ENCODE data around the gene ICAM5. TPM values are rescaled to one million over a fixed set of nuclear protein-coding genes. Genes with fewer than 3 reads are reported as not detected.
A peak's percentile ranks its signal among the peaks of the same experiment; 100 is the strongest.

ICAM5 gene
- total and polyA plus RNA-seq, 9 of the 15 experiments (the other 6 are each of a cell fraction or from before 2014, with no cell fraction given): 0.10 to 114 (median 13.7) TPM

DNA sequence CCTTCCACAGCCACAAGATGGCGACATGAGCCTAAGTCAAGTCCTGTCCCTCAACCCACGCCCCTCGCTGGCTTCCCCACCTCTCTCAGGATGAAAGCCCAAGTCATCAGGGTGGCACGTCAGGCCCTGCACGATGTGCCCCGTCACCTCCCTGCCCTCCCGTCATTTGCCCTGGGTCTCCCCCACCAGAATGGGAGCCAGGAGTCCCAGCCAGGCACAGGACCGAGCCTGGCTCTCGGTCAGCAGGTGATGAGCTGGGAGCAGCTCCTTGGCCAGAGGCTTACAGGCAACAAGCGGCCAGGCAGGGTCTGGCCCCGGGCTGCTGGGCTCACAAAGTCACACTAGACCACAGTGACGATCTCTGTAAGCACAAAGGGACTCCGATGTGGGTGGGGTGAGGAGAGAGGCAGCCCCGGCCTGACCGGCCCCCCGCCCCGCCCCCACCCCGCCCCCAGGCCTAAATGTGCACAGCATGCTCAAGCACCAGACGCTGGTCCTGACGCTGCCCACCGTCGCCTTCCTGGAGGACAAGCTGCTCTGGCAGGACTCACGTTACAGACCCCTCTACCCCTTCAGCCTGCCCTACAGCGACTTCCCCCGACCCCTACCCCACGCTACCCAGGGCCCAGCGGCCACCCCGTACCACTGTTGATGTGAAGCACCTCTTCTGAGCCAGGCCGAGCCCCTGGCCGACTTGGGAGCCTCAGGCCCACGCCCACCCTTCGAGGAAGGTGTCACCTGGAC lies 30.4 kb upstream of the ICAM5 start (continued):
- TF ChIP-seq, protein P1, sequence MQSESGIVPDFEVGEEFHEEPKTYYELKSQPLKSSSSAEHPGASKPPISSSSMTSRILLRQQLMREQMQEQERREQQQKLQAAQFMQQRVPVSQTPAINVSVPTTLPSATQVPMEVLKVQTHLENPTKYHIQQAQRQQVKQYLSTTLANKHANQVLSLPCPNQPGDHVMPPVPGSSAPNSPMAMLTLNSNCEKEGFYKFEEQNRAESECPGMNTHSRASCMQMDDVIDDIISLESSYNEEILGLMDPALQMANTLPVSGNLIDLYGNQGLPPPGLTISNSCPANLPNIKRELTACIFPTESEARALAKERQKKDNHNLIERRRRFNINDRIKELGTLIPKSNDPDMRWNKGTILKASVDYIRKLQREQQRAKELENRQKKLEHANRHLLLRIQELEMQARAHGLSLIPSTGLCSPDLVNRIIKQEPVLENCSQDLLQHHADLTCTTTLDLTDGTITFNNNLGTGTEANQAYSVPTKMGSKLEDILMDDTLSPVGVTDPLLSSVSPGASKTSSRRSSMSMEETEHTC (IDR thresholded peaks at IDR 0.05): no peak
- no peak for TF ChIP-seq ZNF41 (CRISPR knock-in tag; conservative IDR thresholded peaks at IDR 0.05)
- TF ChIP-seq XRCC5 (IDR thresholded peaks at IDR 0.05; ENCODE audit: low read depth, low read length): peak; percentile 70; the same call in 1 of the 2 replicates
- TF ChIP-seq, protein P2, sequence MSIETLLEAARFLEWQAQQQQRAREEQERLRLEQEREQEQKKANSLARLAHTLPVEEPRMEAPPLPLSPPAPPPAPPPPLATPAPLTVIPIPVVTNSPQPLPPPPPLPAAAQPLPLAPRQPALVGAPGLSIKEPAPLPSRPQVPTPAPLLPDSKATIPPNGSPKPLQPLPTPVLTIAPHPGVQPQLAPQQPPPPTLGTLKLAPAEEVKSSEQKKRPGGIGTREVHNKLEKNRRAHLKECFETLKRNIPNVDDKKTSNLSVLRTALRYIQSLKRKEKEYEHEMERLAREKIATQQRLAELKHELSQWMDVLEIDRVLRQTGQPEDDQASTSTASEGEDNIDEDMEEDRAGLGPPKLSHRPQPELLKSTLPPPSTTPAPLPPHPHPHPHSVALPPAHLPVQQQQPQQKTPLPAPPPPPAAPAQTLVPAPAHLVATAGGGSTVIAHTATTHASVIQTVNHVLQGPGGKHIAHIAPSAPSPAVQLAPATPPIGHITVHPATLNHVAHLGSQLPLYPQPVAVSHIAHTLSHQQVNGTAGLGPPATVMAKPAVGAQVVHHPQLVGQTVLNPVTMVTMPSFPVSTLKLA (conservative IDR thresholded peaks at IDR 0.05): no peak
- no peak for TF ChIP-seq TAF1 (IDR thresholded peaks at IDR 0.05; ENCODE audit: control insufficient read depth, extremely low read depth, insufficient read depth, low read length, severe bottlenecking)
- no peak for TF ChIP-seq ZNF445 (CRISPR knock-in tag; IDR thresholded peaks at IDR 0.05; ENCODE audit: low read depth)
- no peak for TF ChIP-seq ZSCAN32 (CRISPR knock-in tag; IDR thresholded peaks at IDR 0.05)
- no peak for TF ChIP-seq ZBED1 (IDR thresholded peaks at IDR 0.05)
- TF ChIP-seq RAD51 (IDR thresholded peaks at IDR 0.05; ENCODE audit: borderline replicate concordance, low read depth): no peak
- TF ChIP-seq ARID2 (IDR thresholded peaks at IDR 0.05): peak; percentile 64; the same call in 1 of the 2 replicates
- TF ChIP-seq, protein P3, sequence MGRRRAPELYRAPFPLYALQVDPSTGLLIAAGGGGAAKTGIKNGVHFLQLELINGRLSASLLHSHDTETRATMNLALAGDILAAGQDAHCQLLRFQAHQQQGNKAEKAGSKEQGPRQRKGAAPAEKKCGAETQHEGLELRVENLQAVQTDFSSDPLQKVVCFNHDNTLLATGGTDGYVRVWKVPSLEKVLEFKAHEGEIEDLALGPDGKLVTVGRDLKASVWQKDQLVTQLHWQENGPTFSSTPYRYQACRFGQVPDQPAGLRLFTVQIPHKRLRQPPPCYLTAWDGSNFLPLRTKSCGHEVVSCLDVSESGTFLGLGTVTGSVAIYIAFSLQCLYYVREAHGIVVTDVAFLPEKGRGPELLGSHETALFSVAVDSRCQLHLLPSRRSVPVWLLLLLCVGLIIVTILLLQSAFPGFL (CRISPR knock-in tag; IDR thresholded peaks at IDR 0.05): no peak
- TF ChIP-seq ESRRA (IDR thresholded peaks at IDR 0.05; ENCODE audit: borderline replicate concordance, low read depth): peak; percentile 62
- TF ChIP-seq HDAC2 (IDR thresholded peaks at IDR 0.05): no peak
- no peak for TF ChIP-seq ZNF408 (CRISPR knock-in tag; IDR thresholded peaks at IDR 0.05; ENCODE audit: low read depth)
- TF ChIP-seq ZNF778 (CRISPR knock-in tag; IDR thresholded peaks at IDR 0.05): no peak
- TF ChIP-seq HDGF (IDR thresholded peaks at IDR 0.05): peak; percentile 72; the same call in 1 of the 2 replicates
- TF ChIP-seq, protein P4, sequence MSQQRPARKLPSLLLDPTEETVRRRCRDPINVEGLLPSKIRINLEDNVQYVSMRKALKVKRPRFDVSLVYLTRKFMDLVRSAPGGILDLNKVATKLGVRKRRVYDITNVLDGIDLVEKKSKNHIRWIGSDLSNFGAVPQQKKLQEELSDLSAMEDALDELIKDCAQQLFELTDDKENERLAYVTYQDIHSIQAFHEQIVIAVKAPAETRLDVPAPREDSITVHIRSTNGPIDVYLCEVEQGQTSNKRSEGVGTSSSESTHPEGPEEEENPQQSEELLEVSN (IDR thresholded peaks at IDR 0.05; ENCODE audit: borderline replicate concordance in 1 of 2, extremely low read depth in 1 of 2, insufficient read depth in 1 of 2, insufficient read length in 1 of 2, low read depth in 1 of 2, low read length in 1 of 2, poor library complexity in 1 of 2, severe bottlenecking in 1 of 2): no peak
- no peak for TF ChIP-seq BACH1 (tag; IDR thresholded peaks at IDR 0.05)
- no peak for TF ChIP-seq XRCC4 (IDR thresholded peaks at IDR 0.05; ENCODE audit: extremely low read depth, insufficient read depth, insufficient read length)
- TF ChIP-seq HDAC1 (IDR thresholded peaks at IDR 0.05): peak in 1 of 2 experiments; percentile 15; a peak in 1 of 4 replicates
- TF ChIP-seq ESRRB (CRISPR knock-in tag; IDR thresholded peaks at IDR 0.05; ENCODE audit: borderline replicate concordance): no peak
- TF ChIP-seq, protein P5, sequence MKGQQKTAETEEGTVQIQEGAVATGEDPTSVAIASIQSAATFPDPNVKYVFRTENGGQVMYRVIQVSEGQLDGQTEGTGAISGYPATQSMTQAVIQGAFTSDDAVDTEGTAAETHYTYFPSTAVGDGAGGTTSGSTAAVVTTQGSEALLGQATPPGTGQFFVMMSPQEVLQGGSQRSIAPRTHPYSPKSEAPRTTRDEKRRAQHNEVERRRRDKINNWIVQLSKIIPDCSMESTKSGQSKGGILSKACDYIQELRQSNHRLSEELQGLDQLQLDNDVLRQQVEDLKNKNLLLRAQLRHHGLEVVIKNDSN (CRISPR knock-in tag; IDR thresholded peaks at IDR 0.05): no peak
- no peak for TF ChIP-seq RNF2 (IDR thresholded peaks at IDR 0.05)

All from K562 (cell line).